HepG2 (cell line): Measurements from ENCODE around the gene TBC1D10B. TPM values are rescaled to one million over a fixed set of nuclear protein-coding genes. Genes with fewer than 3 reads are reported as not detected.

Source experiments
- BHLHE40 ChIP-seq: IDR thresholded peaks from 2 replicates; pipeline ENCODE4 v1.6.1; 2011; ENCODE audit warnings: low read length, improper control_type of control experiment
- BRCA1 ChIP-seq: sonication (generic); formaldehyde crosslinking; IDR thresholded peaks from 2 replicates; pipeline ENCODE4 v1.4.0; 2020; ENCODE audit warnings: missing genetic modification reagents
- DMAP1 ChIP-seq: IDR thresholded peaks from 2 replicates; pipeline ENCODE4 v1.6.1; 2016
- FOXP4 ChIP-seq: sonication (generic); formaldehyde crosslinking; IDR thresholded peaks from 2 replicates; pipeline ENCODE4 v1.4.0; 2020; ENCODE audit warnings: missing genetic modification reagents
- GZF1 ChIP-seq: sonication (generic); formaldehyde crosslinking; IDR thresholded peaks from 2 replicates; pipeline ENCODE4 v1.5.1; 2020; ENCODE audit warnings: mild to moderate bottlenecking, missing genetic modification reagents
- MTF1 ChIP-seq: sonication (generic); formaldehyde crosslinking; IDR thresholded peaks from 2 replicates; pipeline ENCODE4 v1.5.0; 2020; ENCODE audit warnings: missing genetic modification reagents
- NFIC ChIP-seq: IDR thresholded peaks from 2 replicates; pipeline ENCODE4 v1.6.1; 2012; ENCODE audit warnings: mild to moderate bottlenecking, low read length, inconsistent platforms
- NR2F6 ChIP-seq, 2 experiments: IDR thresholded peaks; 2 replicates each; pipeline ENCODE4 v1.6.1; 2016; ENCODE audit warnings: antibody characterized with exemption in 1 of 2, mild to moderate bottlenecking in 1 of 2
- PAF1 ChIP-seq: IDR thresholded peaks from 2 replicates; pipeline ENCODE4 v1.6.1; 2016; ENCODE audit warnings: missing genetic modification reagents, missing compliant biosample characterization
- PBX2 ChIP-seq: IDR thresholded peaks from 2 replicates; pipeline ENCODE4 v1.6.1; 2016; ENCODE audit warnings: control low read depth
- XBP1 ChIP-seq: sonication (generic); formaldehyde crosslinking; IDR thresholded peaks from 2 replicates; pipeline ENCODE4 v1.5.0; 2020; ENCODE audit warnings: missing genetic modification reagents
- ZBTB38 ChIP-seq: sonication (generic); formaldehyde crosslinking; IDR thresholded peaks from 2 replicates; pipeline ENCODE4 v1.5.1; 2020; ENCODE audit warnings: mild to moderate bottlenecking, missing genetic modification reagents
- ZBTB43 ChIP-seq: sonication (generic); formaldehyde crosslinking; conservative IDR thresholded peaks from 2 replicates; pipeline ENCODE4 v1.4.0; 2020; ENCODE audit warnings: missing genetic modification reagents
- ZNF160 ChIP-seq: sonication (generic); formaldehyde crosslinking; IDR thresholded peaks from 2 replicates; pipeline ENCODE4 v1.8.0; 2022; ENCODE audit warnings: mild to moderate bottlenecking, inconsistent platforms, missing genetic modification reagents
- ZNF292 ChIP-seq: sonication (generic); formaldehyde crosslinking; IDR thresholded peaks from 2 replicates; pipeline ENCODE4 v1.8.1; 2022; ENCODE audit warnings: mild to moderate bottlenecking, low read depth, missing genetic modification reagents, borderline replicate concordance
- ZNF644 ChIP-seq: IDR thresholded peaks from 2 replicates; pipeline ENCODE4 v1.6.1; 2016; ENCODE audit warnings: low read depth
- ZSCAN9 ChIP-seq: IDR thresholded peaks from 2 replicates; pipeline ENCODE4 v1.6.1; 2016; ENCODE audit warnings: borderline replicate concordance
- polyA plus RNA-seq, 8 experiments: library from polyadenylated mRNA; depleted of rRNA in 3 of 8; stranded (reverse) in 7 of 8; unstranded in 1 of 8; fragments of >200 nt; fragmentation: Illumina TruSeq in 4 of 8; extraction: Trizol in 4 of 8; gene quantifications; 2 replicates each; pipeline versions ENCODE4 v1.2.1 to v1.2.3, GENCODE V29; 2011 to 2016; ENCODE audit warnings: low read depth in 4 of 8, missing spikeins in 1 of 8, mixed read lengths in 1 of 8; ENCODE audit not compliant: insufficient read depth in 1 of 8
- total RNA-seq, 5 experiments: library from RNA; depleted of rRNA; stranded (reverse); fragments of >200 nt; fragmentation: Illumina TruSeq; extraction: Trizol; gene quantifications; 2 replicates each; pipeline ENCODE4 v1.2.3, GENCODE V29; 2016; ENCODE audit warnings: low read depth in 1 of 5
- TF ChIP-seq, protein P1 (sequence below): sonication (generic); formaldehyde crosslinking; IDR thresholded peaks from 2 replicates; pipeline ENCODE4 v1.5.0; 2020; ENCODE audit warnings: mild to moderate bottlenecking, missing genetic modification reagents, borderline replicate concordance

The TBC1D10B gene
- total and polyA plus RNA-seq, 2 of the 13 experiments (the other 11 are each of a cell fraction or from before 2014, with no cell fraction given) = 15.7 to 24.8 TPM

DNA sequence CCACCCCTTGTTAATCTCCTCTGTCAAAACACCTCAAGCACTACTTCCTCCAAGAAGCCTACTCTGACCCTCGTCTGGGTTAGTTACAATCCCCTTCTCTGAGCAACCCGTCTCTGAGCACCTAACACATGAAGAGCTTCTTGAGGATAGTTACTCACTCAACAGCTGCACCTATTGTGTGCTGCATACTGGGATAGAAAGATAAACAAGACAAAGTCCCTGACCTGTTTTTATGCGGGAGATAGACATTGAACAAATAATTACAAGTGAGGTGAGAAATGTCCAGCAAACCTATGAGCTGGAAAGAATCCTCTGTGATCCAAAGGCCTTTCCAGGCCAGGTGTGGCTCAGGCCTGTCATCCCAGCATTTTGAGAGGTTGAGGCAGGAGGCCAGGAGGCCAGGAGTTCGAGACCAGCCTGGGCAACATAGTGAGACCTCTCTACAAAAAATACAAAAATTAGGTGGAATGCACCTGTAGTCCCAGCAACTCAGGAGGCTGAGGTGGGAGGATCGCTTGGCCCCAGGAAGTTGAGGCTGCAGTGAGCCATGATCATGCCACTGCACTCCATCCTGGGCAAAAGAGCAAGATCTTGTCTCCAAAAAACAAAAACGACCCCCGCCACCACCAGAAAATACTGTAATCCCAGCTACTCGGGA is 31.6 kb upstream of the TBC1D10B start (continued):
- TF ChIP-seq FOXP4 (peak; percentile 91), PAF1 (CRISPR knock-in tag) (no peak), XBP1 (CRISPR knock-in tag) (no peak), GZF1 (CRISPR knock-in tag) (no peak), PBX2 (CRISPR knock-in tag) (peak; percentile 7; the same call in 1 of the 2 replicates), DMAP1 (CRISPR knock-in tag) (peak; percentile 49; the same call in 1 of the 2 replicates), BRCA1 (no peak), ZNF292 (CRISPR knock-in tag) (peak; percentile 37; the same call in 1 of the 2 replicates), ZSCAN9 (peak; percentile 76; the same call in 1 of the 2 replicates), ZNF644 (CRISPR knock-in tag) (no peak; the same call in none of the 2 replicates), NR2F6 (IDR thresholded peaks at IDR 0.05) (peak; percentile 64), NR2F6 (CRISPR knock-in tag; IDR thresholded peaks at IDR 0.05) (peak; percentile 76), ZBTB43 (CRISPR knock-in tag) (peak; percentile 57; the same call in 1 of the 2 replicates), ZNF160 (CRISPR knock-in tag) (no peak), BHLHE40 (0 out of 2 replicates have a peak, but pooled peaks have one; percentile 16), MTF1 (CRISPR knock-in tag) (no peak), NFIC (no peak; the same call in 1 of the 2 replicates), ZBTB38 (CRISPR knock-in tag) (no peak)
- TF ChIP-seq, protein P1, sequence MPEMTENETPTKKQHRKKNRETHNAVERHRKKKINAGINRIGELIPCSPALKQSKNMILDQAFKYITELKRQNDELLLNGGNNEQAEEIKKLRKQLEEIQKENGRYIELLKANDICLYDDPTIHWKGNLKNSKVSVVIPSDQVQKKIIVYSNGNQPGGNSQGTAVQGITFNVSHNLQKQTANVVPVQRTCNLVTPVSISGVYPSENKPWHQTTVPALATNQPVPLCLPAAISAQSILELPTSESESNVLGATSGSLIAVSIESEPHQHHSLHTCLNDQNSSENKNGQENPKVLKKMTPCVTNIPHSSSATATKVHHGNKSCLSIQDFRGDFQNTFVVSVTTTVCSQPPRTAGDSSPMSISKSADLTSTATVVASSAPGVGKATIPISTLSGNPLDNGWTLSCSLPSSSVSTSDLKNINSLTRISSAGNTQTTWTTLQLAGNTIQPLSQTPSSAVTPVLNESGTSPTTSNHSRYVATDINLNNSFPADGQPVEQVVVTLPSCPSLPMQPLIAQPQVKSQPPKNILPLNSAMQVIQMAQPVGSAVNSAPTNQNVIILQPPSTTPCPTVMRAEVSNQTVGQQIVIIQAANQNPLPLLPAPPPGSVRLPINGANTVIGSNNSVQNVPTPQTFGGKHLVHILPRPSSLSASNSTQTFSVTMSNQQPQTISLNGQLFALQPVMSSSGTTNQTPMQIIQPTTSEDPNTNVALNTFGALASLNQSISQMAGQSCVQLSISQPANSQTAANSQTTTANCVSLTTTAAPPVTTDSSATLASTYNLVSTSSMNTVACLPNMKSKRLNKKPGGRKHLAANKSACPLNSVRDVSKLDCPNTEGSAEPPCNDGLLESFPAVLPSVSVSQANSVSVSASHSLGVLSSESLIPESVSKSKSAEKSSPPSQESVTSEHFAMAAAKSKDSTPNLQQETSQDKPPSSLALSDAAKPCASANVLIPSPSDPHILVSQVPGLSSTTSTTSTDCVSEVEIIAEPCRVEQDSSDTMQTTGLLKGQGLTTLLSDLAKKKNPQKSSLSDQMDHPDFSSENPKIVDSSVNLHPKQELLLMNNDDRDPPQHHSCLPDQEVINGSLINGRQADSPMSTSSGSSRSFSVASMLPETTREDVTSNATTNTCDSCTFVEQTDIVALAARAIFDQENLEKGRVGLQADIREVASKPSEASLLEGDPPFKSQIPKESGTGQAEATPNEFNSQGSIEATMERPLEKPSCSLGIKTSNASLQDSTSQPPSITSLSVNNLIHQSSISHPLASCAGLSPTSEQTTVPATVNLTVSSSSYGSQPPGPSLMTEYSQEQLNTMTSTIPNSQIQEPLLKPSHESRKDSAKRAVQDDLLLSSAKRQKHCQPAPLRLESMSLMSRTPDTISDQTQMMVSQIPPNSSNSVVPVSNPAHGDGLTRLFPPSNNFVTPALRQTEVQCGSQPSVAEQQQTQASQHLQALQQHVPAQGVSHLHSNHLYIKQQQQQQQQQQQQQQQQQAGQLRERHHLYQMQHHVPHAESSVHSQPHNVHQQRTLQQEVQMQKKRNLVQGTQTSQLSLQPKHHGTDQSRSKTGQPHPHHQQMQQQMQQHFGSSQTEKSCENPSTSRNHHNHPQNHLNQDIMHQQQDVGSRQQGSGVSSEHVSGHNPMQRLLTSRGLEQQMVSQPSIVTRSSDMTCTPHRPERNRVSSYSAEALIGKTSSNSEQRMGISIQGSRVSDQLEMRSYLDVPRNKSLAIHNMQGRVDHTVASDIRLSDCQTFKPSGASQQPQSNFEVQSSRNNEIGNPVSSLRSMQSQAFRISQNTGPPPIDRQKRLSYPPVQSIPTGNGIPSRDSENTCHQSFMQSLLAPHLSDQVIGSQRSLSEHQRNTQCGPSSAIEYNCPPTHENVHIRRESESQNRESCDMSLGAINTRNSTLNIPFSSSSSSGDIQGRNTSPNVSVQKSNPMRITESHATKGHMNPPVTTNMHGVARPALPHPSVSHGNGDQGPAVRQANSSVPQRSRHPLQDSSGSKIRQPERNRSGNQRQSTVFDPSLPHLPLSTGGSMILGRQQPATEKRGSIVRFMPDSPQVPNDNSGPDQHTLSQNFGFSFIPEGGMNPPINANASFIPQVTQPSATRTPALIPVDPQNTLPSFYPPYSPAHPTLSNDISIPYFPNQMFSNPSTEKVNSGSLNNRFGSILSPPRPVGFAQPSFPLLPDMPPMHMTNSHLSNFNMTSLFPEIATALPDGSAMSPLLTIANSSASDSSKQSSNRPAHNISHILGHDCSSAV (CRISPR knock-in tag) = no peak
